Hematopoietic multipotent progenitor cell (in vitro differentiated cells): ENCODE data around the gene KIAA1614. TPM values are rescaled to one million over a fixed set of nuclear protein-coding genes. Genes with fewer than 3 reads are reported as not detected.
A peak's percentile ranks its signal among the peaks of the same experiment; 100 is the strongest.

Experiments
- DNase-seq, 3 donors: peaks; one replicate each; pipeline ENCODE4 v3.0.0-alpha.2; 2011 to 2015; ENCODE audit warnings: low read depth in 2 of 3, low spot score in 2 of 3
- total RNA-seq: library from RNA; depleted of rRNA; stranded (reverse); fragments of >200 nt; gene quantifications from one replicate; pipeline ENCODE4 v1.2.3, GENCODE V29; 2012

KIAA1614 gene
- total RNA-seq, 1 donor = 0.81 TPM

DNA sequence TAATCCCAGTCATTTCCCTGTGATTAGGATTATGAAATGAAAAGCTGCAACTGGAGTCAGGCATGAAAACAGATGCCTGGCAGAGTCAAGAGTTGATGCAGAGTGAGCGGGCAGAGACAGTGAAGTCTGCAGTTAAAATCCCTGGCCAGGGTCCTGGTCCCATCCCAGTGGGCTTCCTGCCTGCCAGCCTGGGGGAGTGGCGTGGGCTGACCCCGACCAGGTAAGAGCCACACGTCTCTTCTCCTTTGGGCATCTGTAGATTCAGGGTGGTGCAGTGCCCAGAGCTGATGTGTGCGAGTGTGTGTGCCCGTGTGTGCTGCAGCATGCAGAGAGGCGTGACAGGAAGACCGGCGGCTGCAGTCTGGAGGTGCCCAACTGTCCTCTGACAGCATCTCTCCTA is 6.2 kb upstream of the KIAA1614 start:
- no peak for DNase-seq

DNA sequence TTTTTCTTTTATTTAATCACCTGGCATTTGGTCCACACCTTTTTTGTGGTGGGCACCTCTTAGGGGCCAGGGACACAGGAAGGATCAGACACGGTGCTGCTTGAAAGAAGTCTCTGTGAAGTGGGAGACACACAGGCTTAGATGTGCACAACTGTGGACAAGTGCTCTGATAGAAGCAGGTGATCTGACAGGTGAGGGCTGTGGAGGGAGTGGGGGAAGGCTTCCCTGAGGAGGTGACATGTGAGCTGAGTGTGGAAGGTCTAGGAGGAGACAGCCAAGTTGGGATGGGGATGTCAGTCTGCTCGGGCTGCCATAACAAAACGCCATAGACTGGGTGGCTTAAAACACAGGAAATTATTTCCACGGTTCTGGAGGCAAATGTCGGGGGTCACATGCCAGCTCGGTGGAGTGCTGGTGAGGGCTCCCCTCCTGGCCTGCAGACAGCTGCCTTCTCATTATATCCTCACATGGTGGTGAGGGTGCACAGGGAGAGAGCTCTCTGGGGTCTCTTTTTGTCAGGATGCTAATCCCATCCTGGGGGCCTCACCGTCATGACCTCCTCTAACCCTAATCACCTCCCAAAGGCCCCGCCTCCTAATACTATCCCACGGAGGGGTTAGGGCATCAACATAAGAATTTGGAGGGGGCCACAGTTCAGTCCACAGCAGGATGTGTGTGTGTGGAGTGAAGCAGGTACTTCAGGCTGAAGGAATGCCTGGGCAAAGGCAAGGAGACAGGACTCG is 5.2 kb upstream of the KIAA1614 start:
- DNase-seq = no peak

DNA sequence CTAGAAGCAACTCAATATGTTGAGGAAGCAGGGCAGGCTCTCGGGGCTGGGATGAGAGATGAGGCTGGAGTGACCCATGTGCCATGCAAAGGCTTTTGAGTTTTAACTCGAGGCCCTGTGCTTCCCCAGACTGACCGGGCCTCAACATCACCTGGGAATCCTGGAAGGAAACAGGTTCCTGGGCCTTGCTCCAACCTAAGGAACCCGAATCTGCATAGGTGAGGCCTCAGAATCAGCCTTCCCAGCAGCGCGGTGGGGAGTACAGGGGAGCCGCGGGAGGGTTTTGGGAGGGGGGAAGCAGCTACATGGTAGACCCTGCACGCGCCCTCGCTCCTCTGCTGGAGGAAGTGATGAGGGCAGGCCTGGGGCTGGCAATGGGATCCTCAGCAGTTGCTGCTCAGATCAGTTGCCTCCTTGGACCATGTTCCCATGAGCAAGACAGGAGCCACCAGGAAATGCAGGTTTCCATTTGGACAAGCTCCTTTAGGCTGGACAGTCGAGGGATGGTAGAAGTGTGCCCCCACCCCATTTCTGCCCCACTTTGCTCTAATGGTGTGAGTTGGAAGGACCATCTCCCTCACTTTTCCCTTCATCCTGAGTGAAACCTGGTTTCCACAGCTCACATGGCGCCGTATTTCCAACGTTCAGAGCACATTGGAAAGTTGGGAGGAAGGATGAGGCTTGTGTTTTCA is 4.5 kb upstream of the KIAA1614 start:
- DNase-seq = no peak

DNA sequence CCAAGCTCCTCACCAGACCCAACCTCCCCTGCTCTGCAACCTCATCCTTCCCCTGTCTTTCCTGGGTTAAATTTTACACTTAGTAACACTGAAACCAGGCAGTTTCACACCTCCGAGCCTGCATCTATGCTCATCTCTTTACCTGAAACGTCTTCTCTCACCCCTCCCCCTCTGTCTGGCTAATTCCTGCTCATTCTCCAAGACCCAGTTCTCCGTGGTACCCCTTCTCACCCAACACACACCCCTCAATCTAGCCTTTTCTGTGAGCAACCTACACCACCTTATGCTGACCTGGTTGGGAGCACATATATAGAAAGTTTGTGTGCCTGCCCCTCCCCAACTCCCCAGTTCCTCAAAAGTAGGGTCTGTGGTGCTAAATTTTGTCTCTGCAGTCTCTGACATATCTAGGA is 3.7 kb upstream of the KIAA1614 start:
- DNase-seq = no peak

DNA sequence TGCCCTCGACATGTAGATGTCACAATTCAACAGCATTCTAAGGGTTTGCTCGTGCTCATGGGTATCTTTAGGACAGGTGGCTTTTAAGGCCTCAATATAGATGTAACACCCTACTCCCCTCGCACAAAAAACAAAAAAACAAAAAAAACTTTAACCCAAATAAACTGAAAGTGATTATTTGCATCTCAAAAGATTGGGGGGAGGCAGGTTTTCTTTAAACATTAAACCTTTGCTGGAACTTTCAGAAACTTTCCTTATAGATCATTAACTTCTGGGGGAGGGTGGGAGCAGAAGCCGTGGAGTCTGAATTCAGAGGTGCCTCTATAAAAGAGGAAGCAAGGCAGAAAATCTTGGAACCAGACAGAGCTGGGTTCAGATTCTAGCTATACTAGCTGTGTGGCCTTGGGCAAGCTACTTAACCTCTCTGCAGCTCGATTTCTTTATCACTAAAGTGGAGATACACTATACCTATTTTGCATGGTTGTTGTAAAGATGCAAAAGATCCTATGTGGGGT is 3.2 kb upstream of the KIAA1614 start:
- no peak for DNase-seq

DNA sequence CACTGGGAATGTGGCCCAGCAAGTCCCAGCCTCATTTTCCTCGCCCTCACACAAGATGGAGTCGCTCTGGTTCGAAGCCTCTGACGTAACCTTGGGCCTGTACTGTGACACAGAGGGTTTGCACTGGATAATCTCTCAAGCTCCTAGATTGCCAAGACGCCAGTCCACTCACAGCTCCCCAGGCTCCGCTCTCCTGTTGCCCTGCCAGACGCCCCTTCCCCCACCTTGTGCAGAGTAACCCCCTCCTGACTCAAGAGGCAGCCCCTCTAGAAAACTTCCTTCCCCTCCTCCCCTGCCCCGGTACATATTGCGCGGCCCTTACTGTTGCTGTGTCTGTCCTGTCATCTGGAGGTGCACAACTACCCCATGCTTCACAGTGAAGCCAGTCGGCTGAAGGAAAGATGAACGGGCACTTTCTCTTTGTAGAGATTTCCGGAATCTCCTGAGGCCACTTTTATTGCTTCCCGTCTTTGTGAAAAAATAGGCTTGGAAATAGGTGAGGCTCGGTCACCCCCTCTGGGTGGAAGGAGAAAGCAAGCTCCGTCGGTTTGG is 981 bp upstream of the KIAA1614 start:
- peak in 1 of 3 donors; percentile 20 for DNase-seq

DNA sequence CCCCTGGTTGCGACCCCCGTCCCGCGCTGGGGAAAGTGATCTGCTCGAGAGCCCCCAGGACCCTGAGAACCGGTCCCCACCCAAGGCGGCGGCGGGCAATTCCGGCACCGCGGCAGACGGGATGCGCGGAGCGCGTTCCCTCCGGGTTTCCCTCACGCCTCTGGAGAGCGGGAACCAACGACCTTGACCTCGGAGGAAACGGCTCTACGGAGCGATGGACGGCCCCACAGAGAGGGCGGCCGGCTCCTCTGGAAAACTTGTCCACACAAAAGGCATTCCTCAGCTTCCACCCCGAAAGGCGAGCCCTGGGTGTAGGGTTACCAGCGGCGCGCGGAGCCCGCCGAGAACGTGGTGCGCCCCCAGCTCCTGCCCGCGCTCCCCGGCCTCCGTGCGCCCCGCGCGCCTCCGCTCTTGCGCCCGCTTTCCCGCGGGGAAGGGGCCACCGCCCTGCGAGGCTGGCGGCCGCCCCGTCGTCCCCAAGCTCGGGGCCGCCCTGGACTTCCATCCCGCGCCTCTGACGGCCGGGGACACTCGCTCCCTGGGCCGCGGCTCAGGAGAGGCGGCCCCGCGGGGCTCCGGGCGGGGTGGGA is 391 bp upstream of the KIAA1614 start:
- no peak for DNase-seq

DNA sequence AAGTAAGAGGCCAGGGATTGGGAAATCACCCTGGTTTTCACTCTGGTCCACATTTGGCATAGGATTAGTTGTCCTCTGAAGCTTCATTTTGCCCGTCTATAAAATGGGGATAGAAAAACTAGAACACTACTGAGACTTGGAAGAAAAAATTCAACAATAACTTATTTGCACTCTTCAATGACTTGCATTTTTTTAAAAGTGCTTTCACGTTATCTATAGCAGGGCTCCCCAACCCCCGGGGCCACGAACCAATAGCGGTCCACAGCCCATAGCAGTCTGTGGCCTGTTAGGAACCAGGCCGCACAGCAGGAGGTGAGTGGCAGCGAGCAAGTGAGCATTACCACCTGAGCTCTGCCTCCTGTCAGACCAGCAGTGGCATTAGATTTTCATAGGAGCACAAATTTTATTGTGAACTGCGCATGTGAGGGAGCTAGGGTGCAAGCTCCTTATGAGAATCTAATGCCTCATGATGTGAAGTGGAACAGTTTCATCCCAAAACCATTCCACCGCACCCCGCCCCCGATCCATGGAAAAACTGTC is 2.8 kb downstream of the KIAA1614 start:
- no peak for DNase-seq

DNA sequence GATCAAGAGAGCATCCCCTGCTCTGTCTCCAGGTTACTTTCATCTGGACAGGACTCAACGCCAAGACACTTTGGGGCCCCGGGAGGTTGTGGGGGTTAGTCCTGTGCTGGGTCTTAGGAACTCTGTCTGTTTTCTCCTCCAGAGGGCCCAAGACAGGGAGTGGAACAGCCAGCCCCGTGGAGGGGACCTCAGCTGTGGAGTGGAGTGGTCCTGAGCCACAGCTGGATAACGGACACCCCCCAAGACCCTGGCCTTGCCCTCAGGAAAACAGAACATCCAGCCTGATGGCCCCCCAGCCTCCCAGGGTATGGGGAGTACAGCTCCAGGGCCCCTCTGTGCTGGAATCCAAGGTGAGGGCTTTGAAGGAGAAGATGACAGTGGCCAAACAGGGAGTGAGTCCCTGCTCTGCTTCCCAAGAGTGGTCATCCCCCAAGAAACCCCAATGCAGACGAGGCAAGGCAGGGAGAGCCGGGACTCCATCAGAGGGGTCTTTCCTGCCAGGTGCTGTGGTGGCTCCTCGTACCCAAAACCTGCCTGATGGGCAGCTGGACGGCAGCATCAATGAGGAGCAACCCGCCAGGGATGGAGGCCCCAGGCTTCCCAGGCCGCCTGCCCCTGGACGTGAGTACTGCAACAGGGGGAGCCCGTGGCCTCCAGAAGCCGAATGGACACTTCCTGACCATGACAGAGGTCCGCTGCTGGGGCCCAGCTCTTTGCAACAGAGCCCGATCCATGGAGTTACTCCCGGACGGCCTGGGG is 3.5 kb downstream of the KIAA1614 start:
- no peak for DNase-seq

DNA sequence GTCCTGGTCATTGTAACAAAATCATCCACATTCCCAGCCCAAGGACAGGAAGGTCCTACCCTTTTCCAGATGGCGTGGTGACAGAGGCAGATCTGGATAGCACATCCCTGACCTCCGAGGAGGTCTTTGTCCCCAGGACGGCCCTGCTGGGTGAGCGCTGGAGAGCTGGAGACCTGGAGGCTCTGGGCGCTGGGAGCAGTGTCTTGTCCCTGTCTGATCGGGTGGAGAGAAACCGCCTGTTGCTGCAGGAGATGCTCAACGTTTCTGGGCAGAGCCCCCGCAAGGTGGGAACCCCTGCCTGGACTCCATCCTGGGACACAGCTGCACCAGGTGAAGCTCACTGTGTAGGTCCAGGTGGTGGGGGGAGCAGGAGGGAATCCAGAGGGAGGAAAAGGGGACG is 4.1 kb downstream of the KIAA1614 start:
- DNase-seq = no peak

DNA sequence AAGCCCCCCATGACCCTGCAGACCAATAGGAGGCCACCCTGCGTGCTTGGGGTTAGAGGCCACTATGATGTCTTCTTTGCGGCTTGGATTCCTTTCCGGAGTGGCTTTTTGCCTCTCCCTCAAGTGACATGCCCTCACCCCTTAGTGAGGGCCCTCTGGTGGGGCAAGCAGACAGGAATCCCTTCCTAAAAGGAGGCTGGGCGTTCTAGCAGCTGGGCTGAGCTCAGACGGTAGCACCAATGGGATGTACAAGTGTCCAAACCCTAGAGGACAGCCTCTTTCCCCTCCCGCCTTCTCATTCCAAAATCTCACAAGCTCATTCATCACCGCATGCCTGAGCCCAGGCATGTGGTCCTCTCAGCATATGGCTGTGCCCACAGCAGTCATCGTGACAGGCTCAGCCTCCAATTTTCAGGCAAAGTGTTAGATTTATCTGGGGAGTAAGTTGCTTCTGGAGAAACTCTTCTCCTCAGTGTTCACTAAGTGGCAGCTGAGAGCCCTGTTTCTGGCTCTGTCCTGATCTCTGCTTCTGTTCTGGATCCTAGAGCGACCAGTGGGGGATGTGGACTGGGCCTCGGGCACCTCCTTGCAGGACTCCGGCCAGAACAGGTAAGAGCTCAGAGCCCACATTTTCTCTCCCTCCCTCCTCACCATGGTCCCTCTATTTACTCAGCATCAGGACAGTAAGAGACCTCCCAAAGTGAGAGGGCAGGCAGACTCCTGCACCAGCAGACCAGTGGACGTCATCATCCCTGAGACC is 4.8 kb downstream of the KIAA1614 start:
- no peak for DNase-seq

DNA sequence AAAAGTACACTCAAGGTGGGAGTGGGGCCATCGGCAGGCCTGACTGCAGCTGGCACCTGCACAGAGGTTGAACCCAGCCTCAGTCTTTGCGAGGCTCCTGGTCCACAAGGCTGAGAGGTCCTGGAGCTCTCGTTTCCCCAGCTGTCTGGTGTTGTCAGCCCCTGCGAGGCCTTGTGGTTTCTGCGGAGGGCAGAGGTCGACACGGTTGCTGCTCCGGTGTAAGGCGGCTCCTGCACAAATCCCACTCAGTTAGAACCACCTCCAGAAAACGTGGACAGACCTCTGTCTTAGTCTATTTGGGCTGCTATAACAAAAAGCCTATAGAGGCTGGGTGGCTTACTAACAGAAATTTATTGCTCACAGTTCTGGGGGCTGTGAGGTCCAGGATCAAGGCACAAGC is 5.8 kb downstream of the KIAA1614 start:
- no peak for DNase-seq

DNA sequence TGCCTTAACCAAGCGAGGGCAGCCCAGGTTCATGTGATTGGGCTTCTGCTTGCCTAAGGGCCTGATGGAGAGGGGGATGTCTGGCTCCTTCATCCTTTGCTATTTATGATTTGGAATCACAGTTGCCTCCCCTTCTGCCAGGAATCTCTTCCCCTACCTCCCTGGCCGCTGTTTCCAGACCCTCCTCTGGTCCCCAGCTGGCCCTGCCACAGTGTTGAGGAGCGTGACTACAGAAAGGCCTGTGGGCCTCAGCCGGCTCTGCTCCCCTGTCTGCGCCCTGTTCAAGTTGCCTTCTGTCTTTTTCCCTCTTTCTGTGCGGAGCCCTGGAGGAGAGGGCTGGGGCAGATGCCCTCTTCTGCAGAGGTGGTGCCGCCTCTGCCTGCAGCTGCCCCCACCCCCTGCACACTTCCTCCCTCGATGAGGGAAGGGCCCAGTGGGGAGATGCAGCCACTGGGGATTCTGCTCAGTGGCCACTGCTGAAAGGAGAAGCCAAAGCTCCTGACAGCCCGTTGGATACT is 6.5 kb downstream of the KIAA1614 start:
- no peak for DNase-seq

DNA sequence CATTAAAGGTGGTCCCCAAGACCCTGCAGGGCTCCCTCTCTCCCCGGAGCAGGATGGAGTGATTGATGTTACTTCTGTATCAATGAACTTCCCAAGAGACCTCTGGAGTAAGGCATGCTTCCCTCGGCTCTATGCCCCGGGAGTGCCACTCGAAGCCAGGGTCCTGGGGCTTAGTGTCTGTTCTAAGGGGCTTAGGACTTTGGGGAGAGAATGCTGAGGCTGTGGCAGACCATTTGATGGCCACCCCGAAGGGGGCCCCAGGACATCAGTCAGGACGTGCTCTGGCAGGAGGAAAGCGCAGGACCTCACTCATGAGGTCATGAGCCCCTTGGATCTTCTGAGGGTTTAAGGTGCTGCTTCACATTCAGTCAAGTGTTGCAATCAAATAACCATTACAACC is 7.5 kb downstream of the KIAA1614 start:
- DNase-seq = no peak

DNA sequence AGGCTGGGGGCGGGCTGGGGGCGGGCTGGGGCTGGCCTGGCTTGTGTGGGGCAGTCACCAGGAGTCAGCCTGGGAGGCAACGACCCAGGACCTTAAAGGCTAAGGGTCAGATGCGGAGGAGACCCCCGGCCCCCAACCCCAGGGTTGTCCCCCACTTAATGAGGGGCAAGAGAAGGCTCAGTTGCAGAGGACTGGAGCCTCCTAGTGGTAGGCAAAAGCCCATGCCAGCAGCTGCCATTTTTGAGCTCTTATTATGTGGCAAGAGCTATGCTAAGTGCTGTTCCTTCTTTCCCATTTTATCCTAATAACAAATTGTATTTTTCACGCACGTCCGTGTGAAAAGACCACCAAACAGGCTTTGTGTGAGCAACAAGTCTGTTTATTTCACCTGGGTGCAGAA is 8.0 kb downstream of the KIAA1614 start:
- DNase-seq = no peak

DNA sequence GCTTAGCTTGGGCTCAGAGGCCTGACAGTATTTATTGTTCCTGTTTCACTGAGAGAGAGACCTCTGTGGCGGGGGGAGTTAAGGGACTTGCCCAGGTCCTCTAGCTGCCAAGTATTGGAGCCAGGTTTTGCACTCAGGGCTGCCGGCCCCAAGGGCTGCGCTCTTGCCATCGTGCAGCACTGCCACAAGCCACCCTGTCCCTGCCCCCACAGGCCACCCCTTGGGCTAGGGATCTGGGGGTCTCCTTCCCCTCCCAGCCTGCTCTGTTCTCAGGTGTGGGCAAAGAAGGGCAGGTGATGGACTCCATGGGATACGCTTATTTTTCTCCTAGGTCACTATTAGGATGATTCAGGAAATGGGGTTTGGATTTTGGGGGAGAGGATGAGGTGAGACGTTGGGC is 8.7 kb downstream of the KIAA1614 start:
- DNase-seq = no peak

DNA sequence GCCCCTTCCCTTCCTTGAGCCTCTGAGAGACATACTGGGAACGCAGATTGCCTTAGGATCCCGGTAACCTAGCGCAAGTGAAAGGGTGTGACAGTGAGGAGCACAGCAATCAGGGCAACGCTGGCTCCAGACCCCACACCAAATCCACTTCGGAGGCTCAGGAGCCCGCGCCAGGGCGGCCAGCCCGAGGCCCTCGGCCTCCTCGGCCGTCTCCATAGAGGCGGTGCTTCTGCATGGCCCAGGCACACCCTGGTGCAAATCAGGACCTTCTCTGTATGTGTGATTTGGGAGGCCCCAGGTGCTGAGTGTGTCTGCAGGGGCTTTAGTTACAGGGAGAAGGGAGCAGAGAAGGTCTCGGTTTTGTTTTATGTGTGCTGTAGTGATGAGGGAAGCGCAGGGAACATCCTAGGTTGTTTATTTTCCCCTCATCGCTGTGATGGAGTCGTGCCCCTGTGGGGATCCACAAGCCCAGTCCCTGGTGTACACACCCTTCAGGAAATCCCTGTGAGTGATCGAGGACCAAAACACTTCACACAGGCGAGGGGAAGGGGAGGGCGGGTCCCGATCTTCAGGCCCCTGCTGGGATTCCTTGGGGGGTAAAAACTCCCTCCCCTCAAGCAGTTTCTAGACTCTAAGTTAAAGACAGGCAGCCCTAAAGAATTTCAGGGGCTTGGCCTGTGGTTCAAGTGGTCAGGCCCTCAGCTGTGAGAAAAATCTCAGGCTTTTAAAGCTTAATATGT is 9.4 kb downstream of the KIAA1614 start:
- DNase-seq = no peak

DNA sequence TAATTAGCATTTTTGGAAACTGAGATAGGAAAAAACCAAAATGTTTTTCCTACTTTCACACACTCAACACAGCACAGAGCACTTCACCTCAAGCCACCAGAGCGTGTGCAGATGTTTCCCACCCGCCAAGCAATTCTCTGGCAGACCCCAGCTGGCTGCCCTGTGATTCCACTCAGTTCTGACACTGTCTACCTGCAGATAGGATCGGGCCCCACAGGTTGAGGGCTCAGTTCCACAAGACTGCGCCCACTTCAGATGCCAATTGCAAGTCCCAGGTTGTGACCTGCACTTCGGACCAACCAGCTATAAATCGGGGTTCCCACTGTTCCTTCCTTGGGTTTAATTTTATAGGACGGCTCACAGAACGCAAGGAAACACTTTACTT is 9.9 kb downstream of the KIAA1614 start:
- DNase-seq = no peak
